AG04450 (cell line): ENCODE measurements around the gene REPS2. TPM values are rescaled to one million over a fixed set of nuclear protein-coding genes. Genes with fewer than 3 reads are reported as not detected.

Source experiments
- CTCF ChIA-PET: fragments of 300-600, 350-600 bp; formaldehyde crosslinking; extraction: SDS; loops from one replicate; lab custom pipeline; 2022; ENCODE audit warnings: antibody characterized with exemption, inconsistent platforms; lab: Charles Lee
- POLR2A ChIA-PET: fragments of 350-600 bp; formaldehyde crosslinking; extraction: SDS; loops from one replicate; lab custom pipeline; 2021; ENCODE audit warnings: antibody characterized with exemption, inconsistent platforms; lab: Yijun Ruan, JAX
- DNase-seq: peaks from one replicate; pipeline ENCODE4 v3.0.0-alpha.2; 2011; ENCODE audit warnings: low read depth, low spot score
- H3K27ac ChIP-seq: one replicate; pipeline ENCODE4 v1.5.1; 2012; ENCODE audit warnings: low read depth, low read length, control low read depth
- H3K27me3 ChIP-seq: one replicate; pipeline ENCODE4 v1.6.0; 2012; ENCODE audit warnings: low read length; ENCODE audit not compliant: control insufficient read depth, insufficient read depth
- H3K4me3 ChIP-seq: 2 replicates; pipeline ENCODE4 v1.5.1; 2011; ENCODE audit warnings: mild to moderate bottlenecking, low read depth, low read length, control low read depth
- H3K9me3 ChIP-seq: 2 replicates; pipeline ENCODE4 v1.5.1; 2012; ENCODE audit warnings: low read length; ENCODE audit not compliant: control insufficient read depth, insufficient read depth
- CTCF ChIP-seq: IDR thresholded peaks from 2 replicates; pipeline ENCODE4 v1.5.1; 2011; ENCODE audit warnings: low read depth, low read length, control low read depth, inconsistent platforms
- polyA plus RNA-seq: library from polyadenylated mRNA; depleted of rRNA; stranded (reverse); fragments of >200 nt; gene quantifications from 2 replicates; pipeline ENCODE4 v1.2.3, GENCODE V29; 2011

The REPS2 gene
- polyA plus RNA-seq, 1 experiment: 0.17 TPM

- ChIA-PET POLR2A (no interaction called here), CTCF (no interaction called here)
- H3K4me3 ChIP-seq: no peak overlapping the region
- H3K27me3 ChIP-seq: no peaks in the 10 kb centered on the region
- no peak for TF ChIP-seq CTCF
- no peak for DNase-seq
- no peak overlapping the region for H3K27ac ChIP-seq
- no peaks in the 10 kb centered on the region for H3K9me3 ChIP-seq
These were observed 215.5 kb downstream of the REPS2 start for GRCh38 chrX:17161991-17162390.

GRCh38 chrX:17164079-17164478 lies 217.6 kb downstream of the REPS2 start:
- TF ChIP-seq CTCF: no peak
- H3K9me3 ChIP-seq: no peaks in the 10 kb centered on the region
- ChIA-PET CTCF (no interaction called here), POLR2A (no interaction called here)
- H3K27ac ChIP-seq: no peak overlapping the region
- no peaks in the 10 kb centered on the region for H3K27me3 ChIP-seq
- no peak overlapping the region for H3K4me3 ChIP-seq
- DNase-seq: no peak

DNA sequence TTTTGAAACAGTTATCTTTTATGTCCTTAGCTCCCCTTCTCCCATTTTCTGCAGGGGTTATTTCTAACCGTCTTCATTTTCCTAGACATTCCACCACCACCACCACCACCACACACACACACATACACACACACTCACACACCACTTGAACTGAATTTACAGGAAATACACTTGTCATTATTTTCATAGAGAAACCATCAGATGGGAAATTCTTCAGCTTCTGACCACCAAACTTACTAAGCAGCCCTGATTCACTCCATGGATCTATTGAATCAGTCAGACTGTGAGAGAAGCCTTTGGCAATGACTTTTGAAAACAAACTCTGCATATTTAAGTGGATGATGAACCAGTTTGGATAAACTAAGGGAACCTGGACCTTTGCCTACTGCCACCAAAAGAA lies 218.5 kb downstream of the REPS2 start:
- H3K4me3 ChIP-seq: no peak overlapping the region
- no peak for TF ChIP-seq CTCF
- ChIA-PET CTCF (no interaction called here), POLR2A (no interaction called here)
- no peaks in the 10 kb centered on the region for H3K27me3 ChIP-seq
- no peak overlapping the region for H3K27ac ChIP-seq
- H3K9me3 ChIP-seq: no peaks in the 10 kb centered on the region
- no peak for DNase-seq

DNA sequence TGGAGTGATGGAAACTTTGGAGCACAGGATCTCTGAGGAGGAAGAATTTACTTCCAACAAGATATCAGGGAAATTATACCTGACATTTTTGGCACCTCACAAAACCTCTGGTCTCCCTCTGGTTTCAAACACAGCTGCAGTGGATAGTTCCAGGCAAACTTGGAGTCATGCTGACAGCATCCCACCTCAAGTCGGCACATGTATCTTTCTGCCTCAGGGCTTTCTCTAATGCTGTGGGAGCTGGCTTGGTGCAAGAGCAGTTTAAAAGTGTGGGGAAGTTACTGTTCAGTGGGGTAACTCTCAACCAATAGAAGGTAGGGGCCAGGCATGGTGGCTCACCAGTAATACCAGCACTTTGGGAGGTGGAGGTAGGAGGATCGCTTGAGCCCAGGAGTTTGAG lies 221.5 kb downstream of the REPS2 start:
- ChIA-PET POLR2A (no interaction called here), CTCF (no interaction called here)
- TF ChIP-seq CTCF: no peak
- H3K9me3 ChIP-seq: no peaks in the 10 kb centered on the region
- H3K27me3 ChIP-seq: no peaks in the 10 kb centered on the region
- no peak overlapping the region for H3K27ac ChIP-seq
- no peak for DNase-seq
- no peak overlapping the region for H3K4me3 ChIP-seq

GRCh38 chrX:17170973-17171372 lies 224.5 kb downstream of the REPS2 start:
- no peaks in the 10 kb centered on the region for H3K27me3 ChIP-seq
- no peak for TF ChIP-seq CTCF
- H3K4me3 ChIP-seq: no peak overlapping the region
- ChIA-PET CTCF (no interaction called here), POLR2A (no interaction called here)
- no peaks in the 10 kb centered on the region for H3K9me3 ChIP-seq
- DNase-seq: no peak
- H3K27ac ChIP-seq: no peak overlapping the region
